Astrocyte of the spinal cord (primary cell): ENCODE data around the gene UAP1L1.
"Not testable (repeated sequence)": the region's sequence is repeated elsewhere in the genome, so short reads cannot be mapped to it uniquely, and the experiment has no call there.

Source experiments
- DNase-seq: peaks from one replicate; pipeline ENCODE4 v3.0.0; 2011; ENCODE audit warnings: low read depth, low spot score
- H3K4me3 ChIP-seq: 2 replicates; pipeline ENCODE4 v1.5.1; 2011; ENCODE audit warnings: low read depth, mild to moderate bottlenecking, low read length, moderate library complexity
- CTCF ChIP-seq: IDR thresholded peaks from 2 replicates; pipeline ENCODE4 v1.5.1; 2012; ENCODE audit warnings: low read depth, mild to moderate bottlenecking, low read length, inconsistent platforms
- in situ Hi-C: cut with HindIII; loops from 2 replicates; pipeline ENCODE4 v1.10.0; 2017; ENCODE audit warnings: low sequenced_read_pairs

Gene UAP1L1

GRCh38 chr9:137056739-137057415 lies 20.4 kb upstream of the UAP1L1 start:
- TF ChIP-seq CTCF, result no peak
- in situ Hi-C loops, result no loop called here
- H3K4me3 ChIP-seq, result no peak overlapping the region
- DNase-seq, result no peak

GRCh38 chr9:137057545-137057944 lies 19.8 kb upstream of the UAP1L1 start:
- no peak for DNase-seq
- TF ChIP-seq CTCF, result no peak
- no peak overlapping the region for H3K4me3 ChIP-seq
- in situ Hi-C loops, result no loop called here

GRCh38 chr9:137058521-137059234 lies 18.6 kb upstream of the UAP1L1 start:
- in situ Hi-C loops, result no loop called here
- H3K4me3 ChIP-seq, result no peak overlapping the region
- no peak for TF ChIP-seq CTCF
- no peak for DNase-seq

GRCh38 chr9:137062384-137062783 lies 14.9 kb upstream of the UAP1L1 start:
- H3K4me3 ChIP-seq, result no peak overlapping the region
- TF ChIP-seq CTCF, result no peak
- in situ Hi-C loops, result no loop called here
- no peak for DNase-seq

GRCh38 chr9:137062798-137063197 lies 14.5 kb upstream of the UAP1L1 start:
- DNase-seq, H3K4me3 ChIP-seq, in situ Hi-C loops: not testable (repeated sequence)

- DNase-seq, result no peak
- TF ChIP-seq CTCF, result no peak
- in situ Hi-C loops, result no loop called here
- no peak overlapping the region for H3K4me3 ChIP-seq
Measured at GRCh38 chr9:137063311-137064026, 13.8 kb upstream of the UAP1L1 start.
